Measurements from ENCODE around the gene FOXO1.

Gene FOXO1

GRCh38 chr13:40581277-40581579 lies 85.2 kb downstream of the FOXO1 start:
- peak overlapping the region; percentile 62 for H3K4me2 ChIP-seq (ENCODE audit: low read length)
- H2AFZ ChIP-seq (ENCODE audit: low read length) = no peak overlapping the region
- H4K20me1 ChIP-seq (ENCODE audit: insufficient read depth, low read length) = no peaks in the 10 kb centered on the region
- peaks cover 71% of the 10 kb centered on the region for H3K4me1 ChIP-seq (ENCODE audit: insufficient read depth, low read length, severe bottlenecking)
- peaks cover 22% of the 10 kb centered on the region for H3K36me3 ChIP-seq (ENCODE audit: insufficient read depth, low read length)
- peaks cover 97% of the 10 kb centered on the region for H3K79me2 ChIP-seq (ENCODE audit: insufficient read depth, low read length)
- TF ChIP-seq EZH2 (IDR thresholded peaks at IDR 0.05; ENCODE audit: borderline replicate concordance, low read length) = no peak
- TF ChIP-seq, protein P1, sequence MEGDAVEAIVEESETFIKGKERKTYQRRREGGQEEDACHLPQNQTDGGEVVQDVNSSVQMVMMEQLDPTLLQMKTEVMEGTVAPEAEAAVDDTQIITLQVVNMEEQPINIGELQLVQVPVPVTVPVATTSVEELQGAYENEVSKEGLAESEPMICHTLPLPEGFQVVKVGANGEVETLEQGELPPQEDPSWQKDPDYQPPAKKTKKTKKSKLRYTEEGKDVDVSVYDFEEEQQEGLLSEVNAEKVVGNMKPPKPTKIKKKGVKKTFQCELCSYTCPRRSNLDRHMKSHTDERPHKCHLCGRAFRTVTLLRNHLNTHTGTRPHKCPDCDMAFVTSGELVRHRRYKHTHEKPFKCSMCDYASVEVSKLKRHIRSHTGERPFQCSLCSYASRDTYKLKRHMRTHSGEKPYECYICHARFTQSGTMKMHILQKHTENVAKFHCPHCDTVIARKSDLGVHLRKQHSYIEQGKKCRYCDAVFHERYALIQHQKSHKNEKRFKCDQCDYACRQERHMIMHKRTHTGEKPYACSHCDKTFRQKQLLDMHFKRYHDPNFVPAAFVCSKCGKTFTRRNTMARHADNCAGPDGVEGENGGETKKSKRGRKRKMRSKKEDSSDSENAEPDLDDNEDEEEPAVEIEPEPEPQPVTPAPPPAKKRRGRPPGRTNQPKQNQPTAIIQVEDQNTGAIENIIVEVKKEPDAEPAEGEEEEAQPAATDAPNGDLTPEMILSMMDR (IDR thresholded peaks at IDR 0.05; ENCODE audit: low read length) = no peak
- H3K4me3 ChIP-seq (ENCODE audit: low read depth, low read length, poor library complexity, severe bottlenecking) = peak overlapping the region; percentile 33
- no peaks in the 10 kb centered on the region for H3K9me2 ChIP-seq (ENCODE audit: low read depth, low read length)
- peaks cover 17% of the 10 kb centered on the region; the same call in 1 of the 2 replicates for H3F3A ChIP-seq (ENCODE audit: insufficient read depth, low read length)
- 0 out of 2 replicates have a peak, but pooled peaks cover 3% of the 10 kb centered on the region for H3K9me3 ChIP-seq (ENCODE audit: low read length)
- peak overlapping the region; percentile 57 for H3K9ac ChIP-seq (ENCODE audit: low read length)
- peak overlapping the region; percentile 97 for H3K27ac ChIP-seq (ENCODE audit: low read depth, low read length, poor library complexity, severe bottlenecking)
- no peaks in the 10 kb centered on the region for H3K27me3 ChIP-seq (ENCODE audit: insufficient read depth, low read length)

DNA sequence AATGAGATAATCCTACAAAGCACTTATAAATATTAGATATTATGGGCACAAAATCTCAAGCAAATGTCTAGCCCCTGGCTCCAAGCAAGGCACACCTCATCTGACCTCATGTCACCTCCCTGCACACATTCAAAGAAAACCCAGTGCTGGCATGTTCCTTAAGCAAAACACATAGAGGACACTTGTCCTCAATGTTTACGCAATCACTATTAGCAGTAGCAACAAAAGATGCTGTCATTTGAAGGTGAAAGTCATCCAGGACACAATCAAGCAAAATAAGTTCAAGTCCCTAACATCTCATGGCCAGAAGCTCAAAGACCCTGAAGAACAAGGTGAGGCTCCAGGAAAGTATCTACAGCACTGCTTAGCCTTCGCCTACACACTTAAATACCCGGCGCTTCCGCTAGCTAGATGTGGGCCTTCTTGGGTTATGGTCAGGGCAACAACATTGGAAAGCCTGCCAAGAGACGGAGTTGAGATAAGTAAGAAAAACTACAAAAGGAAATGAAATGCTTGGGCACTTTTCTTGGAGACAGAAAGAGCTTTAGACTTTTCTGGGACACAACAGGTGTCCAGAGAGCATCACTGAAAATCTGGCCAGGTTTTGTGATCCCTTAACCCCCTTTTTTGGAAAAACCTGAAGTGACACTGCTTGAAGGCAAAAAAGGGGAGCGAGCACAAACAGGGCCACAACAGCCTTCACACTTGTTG lies 85.7 kb downstream of the FOXO1 start:
- Histone ChIP-seq H3K9me2 (ENCODE audit: low read depth, low read length) (no peaks in the 10 kb centered on the region), H3K27me3 (ENCODE audit: insufficient read depth, low read length) (no peaks in the 10 kb centered on the region), H3K9me3 (ENCODE audit: low read length) (0 out of 2 replicates have a peak, but pooled peaks cover 3% of the 10 kb centered on the region), H2AFZ (ENCODE audit: low read length) (no peak overlapping the region), H3F3A (ENCODE audit: insufficient read depth, low read length) (peaks cover 17% of the 10 kb centered on the region; the same call in 1 of the 2 replicates), H3K4me3 (ENCODE audit: low read depth, low read length, poor library complexity, severe bottlenecking) (peak overlapping the region; percentile 33), H3K9ac (ENCODE audit: low read length) (peak overlapping the region; percentile 57), H3K36me3 (ENCODE audit: insufficient read depth, low read length) (peaks cover 23% of the 10 kb centered on the region), H4K20me1 (ENCODE audit: insufficient read depth, low read length) (no peaks in the 10 kb centered on the region), H3K79me2 (ENCODE audit: insufficient read depth, low read length) (peaks cover 97% of the 10 kb centered on the region), H3K4me1 (ENCODE audit: insufficient read depth, low read length, severe bottlenecking) (peaks cover 72% of the 10 kb centered on the region), H3K27ac (ENCODE audit: low read depth, low read length, poor library complexity, severe bottlenecking) (peak overlapping the region; percentile 97), H3K4me2 (ENCODE audit: low read length) (peak overlapping the region; percentile 62)
- TF ChIP-seq, protein P1 (IDR thresholded peaks at IDR 0.05; ENCODE audit: low read length) = no peak
- no peak for TF ChIP-seq EZH2 (IDR thresholded peaks at IDR 0.05; ENCODE audit: borderline replicate concordance, low read length)

DNA sequence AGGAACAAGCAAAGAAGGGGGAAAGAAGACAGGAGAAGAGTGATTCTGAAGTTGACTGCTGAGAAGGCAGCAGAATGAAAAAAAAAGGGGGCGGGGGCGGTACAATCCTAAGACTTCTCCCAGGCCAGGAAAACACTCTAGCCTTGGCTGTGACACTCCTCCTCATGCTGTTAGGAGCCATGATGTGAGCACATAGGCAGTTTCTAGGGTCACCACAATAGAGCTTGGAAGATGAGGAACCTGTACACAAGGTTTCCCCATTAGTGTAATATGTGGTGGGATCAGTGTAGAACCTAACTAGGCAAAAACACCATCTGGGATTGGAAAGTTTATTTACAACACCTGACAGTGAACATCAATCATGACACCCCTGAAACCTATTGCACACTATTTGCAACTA lies 86.9 kb downstream of the FOXO1 start:
- no peak for TF ChIP-seq EZH2 (IDR thresholded peaks at IDR 0.05; ENCODE audit: borderline replicate concordance, low read length)
- TF ChIP-seq, protein P1 (IDR thresholded peaks at IDR 0.05; ENCODE audit: low read length) = no peak
- H3K79me2 ChIP-seq (ENCODE audit: insufficient read depth, low read length) = peaks cover 97% of the 10 kb centered on the region
- H3K4me3 ChIP-seq (ENCODE audit: low read depth, low read length, poor library complexity, severe bottlenecking) = no peak overlapping the region
- H4K20me1 ChIP-seq (ENCODE audit: insufficient read depth, low read length) = no peaks in the 10 kb centered on the region
- peaks cover 21% of the 10 kb centered on the region for H3K36me3 ChIP-seq (ENCODE audit: insufficient read depth, low read length)
- peaks cover 17% of the 10 kb centered on the region; the same call in 1 of the 2 replicates for H3F3A ChIP-seq (ENCODE audit: insufficient read depth, low read length)
- no peak overlapping the region for H2AFZ ChIP-seq (ENCODE audit: low read length)
- peak overlapping the region; percentile 62 for H3K4me2 ChIP-seq (ENCODE audit: low read length)
- H3K27ac ChIP-seq (ENCODE audit: low read depth, low read length, poor library complexity, severe bottlenecking) = peak overlapping the region; percentile 97
- H3K9me2 ChIP-seq (ENCODE audit: low read depth, low read length) = no peaks in the 10 kb centered on the region
- H3K9me3 ChIP-seq (ENCODE audit: low read length) = 0 out of 2 replicates have a peak, but pooled peaks cover 3% of the 10 kb centered on the region
- peaks cover 84% of the 10 kb centered on the region for H3K4me1 ChIP-seq (ENCODE audit: insufficient read depth, low read length, severe bottlenecking)
- H3K9ac ChIP-seq (ENCODE audit: low read length) = peak overlapping the region; percentile 3; the same call in 1 of the 2 replicates
- no peaks in the 10 kb centered on the region for H3K27me3 ChIP-seq (ENCODE audit: insufficient read depth, low read length)
